IPS DF 19.7 (cell line): Measurements from ENCODE around the gene MANF.

Source experiments
- DNase-seq: peaks from one replicate; pipeline ENCODE4 v3.0.0-alpha.2; 2013; ENCODE audit warnings: low read depth, low spot score

The MANF gene

GRCh38 chr3:51434746-51435327 is 49.7 kb downstream of the MANF start:
- DNase-seq = peak; percentile 25

GRCh38 chr3:51436998-51437639 is 52.0 kb downstream of the MANF start:
- DNase-seq = no peak
